Choroid plexus epithelial cell (primary cell): ENCODE data around the gene NOL4L.

ENCODE experiments used
- DNase-seq: peaks from one replicate; pipeline ENCODE4 v3.0.0-alpha.2; 2010; ENCODE audit warnings: low read depth
- H3K4me3 ChIP-seq: 2 replicates; pipeline ENCODE4 v1.5.1; 2011; ENCODE audit warnings: low read depth, mild to moderate bottlenecking, control low read depth, low read length, moderate library complexity
- CTCF ChIP-seq: conservative IDR thresholded peaks from 2 replicates; pipeline ENCODE4 v1.5.1; 2011; ENCODE audit warnings: low read depth, mild to moderate bottlenecking, control low read depth, inconsistent platforms, low read length, moderate library complexity

Gene NOL4L

DNA sequence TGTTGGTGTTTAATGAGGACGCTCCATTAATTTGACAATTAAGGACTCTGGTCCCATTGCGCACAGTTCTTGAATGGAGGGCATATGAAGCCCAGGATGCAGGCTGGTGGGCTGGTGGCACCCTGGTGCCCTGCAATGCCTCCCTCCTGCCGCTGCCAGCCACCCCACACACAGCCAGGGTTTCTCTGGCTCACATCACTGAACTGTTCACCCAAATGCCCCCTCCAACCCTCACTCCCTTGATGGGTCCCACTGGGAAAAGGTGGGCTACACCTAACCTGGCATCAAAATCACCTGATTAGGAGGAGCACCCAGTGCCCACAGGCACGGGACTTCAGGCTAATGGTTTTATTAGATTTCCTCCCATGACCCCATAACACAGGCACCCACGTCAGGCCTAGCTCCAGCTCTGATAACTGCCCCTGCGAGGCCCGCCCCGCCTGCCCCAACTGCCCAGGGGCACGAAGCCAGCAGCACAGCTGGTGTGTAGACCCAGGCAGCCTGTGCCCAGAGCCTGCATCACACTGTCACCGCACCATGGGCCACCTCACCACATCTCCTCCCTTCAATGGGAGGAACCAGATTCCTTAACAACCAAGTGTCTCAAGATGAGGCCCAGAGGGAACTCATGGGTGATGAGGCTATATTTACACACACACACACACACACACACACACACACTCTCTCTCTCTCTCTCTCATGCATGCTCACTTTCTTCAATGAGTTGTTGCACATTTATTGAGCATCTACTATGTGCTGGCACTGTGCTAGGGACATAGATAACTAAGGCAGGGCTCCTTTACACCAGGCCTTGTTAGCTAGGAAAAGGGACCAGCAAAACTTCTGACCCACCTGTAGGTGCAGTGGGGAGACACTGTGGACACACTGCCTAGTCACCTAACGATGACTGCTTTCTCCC is 107.3 kb downstream of the NOL4L start:
- no peak for TF ChIP-seq CTCF
- DNase-seq: no peak
- H3K4me3 ChIP-seq: no peak overlapping the region

- no peak for TF ChIP-seq CTCF
- H3K4me3 ChIP-seq: no peak overlapping the region
- DNase-seq: no peak
These were observed 108.2 kb downstream of the NOL4L start for GRCh38 chr20:32476684-32477593.

DNA sequence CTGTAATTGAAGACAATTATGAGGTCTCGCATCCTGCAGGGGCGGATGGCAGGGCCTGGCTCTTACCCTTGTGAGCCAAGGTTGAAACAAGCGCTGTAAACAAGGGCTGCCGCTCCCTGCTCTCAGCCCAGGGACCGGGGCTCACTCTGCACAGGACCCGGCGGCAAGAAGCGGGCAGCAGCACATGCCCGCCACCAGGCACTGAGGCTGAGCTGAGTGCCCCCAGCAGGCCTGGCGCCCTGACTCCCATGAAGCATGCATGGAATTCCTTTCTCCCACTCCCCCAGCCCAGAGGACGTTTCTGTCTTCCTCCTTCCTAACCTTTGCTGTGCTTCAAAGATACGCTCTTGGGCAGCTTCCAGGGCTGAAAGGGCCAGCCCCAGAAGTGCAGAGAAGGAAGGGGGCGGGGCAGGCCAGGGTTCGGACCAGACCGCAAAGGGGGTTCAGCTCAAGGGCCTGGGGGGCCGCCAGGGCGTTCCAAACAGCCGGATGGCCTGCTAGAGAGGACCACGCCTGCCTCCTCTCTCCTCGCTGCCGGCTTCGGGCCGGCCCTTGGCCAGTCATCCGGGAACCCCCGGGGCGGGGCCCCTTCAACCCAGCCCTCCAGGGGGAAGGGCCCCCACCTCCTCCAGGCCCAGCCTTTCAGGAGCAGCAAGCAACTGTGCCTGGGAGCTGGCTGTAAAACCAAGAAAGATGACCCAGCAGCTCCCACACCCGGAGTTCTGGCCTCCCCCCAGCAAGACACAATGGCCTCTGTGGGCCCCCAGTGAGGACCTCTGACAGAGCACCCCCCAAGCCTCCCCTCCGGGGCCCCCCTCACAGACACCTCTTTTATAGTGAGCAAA is 109.9 kb downstream of the NOL4L start:
- H3K4me3 ChIP-seq: peak overlapping the region; percentile 42
- no peak for TF ChIP-seq CTCF
- peak; percentile 99 for DNase-seq

DNA sequence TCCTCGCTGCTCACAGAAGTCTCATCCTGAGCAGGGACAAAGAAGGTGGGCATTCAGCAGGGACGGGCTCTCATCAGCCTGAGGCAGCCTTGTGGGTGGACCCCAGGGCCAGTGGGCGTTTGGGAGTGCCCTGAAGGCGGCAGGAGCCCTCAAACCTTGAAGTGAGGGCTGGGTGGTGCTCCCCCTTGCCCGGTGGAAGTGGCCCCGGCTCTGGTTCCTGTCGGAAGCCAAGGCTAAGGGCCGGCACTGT is 110.5 kb downstream of the NOL4L start:
- TF ChIP-seq CTCF: no peak
- peak overlapping the region; percentile 42 for H3K4me3 ChIP-seq

GRCh38 chr20:32474009-32474716 is 111.0 kb downstream of the NOL4L start:
- TF ChIP-seq CTCF: no peak
- peak overlapping the region; percentile 42 for H3K4me3 ChIP-seq
- peak; percentile 37 for DNase-seq

More for the DNA sequence above, 110.5 kb downstream of the NOL4L start:
- no peak for DNase-seq
